Subcutaneous preadipocyte (primary cell): ENCODE results near the gene LZTR1. TPM values are rescaled to one million over a fixed set of nuclear protein-coding genes. Genes with fewer than 3 reads are reported as not detected.

ENCODE experiments used
- small RNA-seq: library from RNA; depleted of rRNA; stranded (forward); fragments of <200 nt; gene quantifications from one replicate; pipeline ENCODE3, GENCODE V24; 2012
- total RNA-seq: library from RNA; depleted of rRNA; stranded (reverse); fragments of >200 nt; gene quantifications from 2 replicates; pipeline ENCODE4 v1.2.3, GENCODE V29; 2012

The LZTR1 gene
- 47.9 and 48.1 TPM in 2 replicates for total RNA-seq

GRCh38 chr22:20981787-20982562 is at the start of gene LZTR1:
TSS of gene LZTR1 (plus strand) at chr22:20982297. CDS start at chr22:20982372, 75 bp downstream.

DNA sequence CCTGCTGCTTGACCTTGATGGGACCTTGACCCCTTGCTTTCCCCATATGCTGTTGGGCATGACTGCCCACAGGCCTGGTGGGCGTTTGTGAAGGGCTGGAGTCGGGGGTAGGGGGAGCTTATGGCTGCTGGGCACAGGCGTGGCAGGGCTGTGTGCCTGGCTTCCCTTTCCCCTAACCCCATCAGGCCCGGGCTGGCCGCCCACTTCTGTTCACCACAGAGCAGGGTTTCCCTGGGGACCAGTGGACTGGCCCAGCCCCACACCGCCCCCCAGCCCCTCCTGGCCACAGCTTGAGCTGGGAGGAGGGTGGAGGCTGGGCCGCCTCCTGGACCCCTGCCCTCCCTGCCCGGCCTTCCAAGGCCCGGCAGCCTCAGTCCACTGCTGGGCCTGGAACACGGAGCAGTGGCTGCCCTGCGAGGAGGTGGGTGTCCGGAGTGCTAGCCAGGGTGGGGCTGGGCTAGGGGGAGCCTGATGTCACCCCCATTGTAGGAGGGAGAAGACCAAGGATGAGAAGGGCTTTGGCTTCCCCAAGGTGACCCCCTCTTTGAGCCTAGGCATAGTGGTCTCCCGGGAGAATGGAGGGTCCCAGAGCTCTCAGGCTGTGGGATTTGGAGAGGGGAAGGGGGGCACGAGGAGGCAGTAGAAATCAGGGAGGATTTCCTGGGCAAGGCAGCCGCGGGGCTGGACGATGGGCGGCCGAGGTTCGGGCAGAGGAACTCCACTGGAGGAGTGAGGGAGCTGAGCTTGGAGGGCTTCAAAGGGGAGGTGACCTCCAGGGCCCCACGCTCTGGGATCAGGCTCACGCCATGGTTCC is 15.0 kb upstream of the LZTR1 start, which contains the start of gene AIFM3:
Gene AIFM3 (plus strand): TSS at position 373 of the 814 bp plus-strand sequence. CDS start 690 bp downstream, outside the sequence.

GRCh38 chr22:21001601-21002325 is 19.7 kb downstream of the LZTR1 start, which contains the start of gene THAP7:
TSS of gene THAP7 (minus strand) at chr22:21002118. CDS start at chr22:21001911, 207 bp downstream.

GRCh38 chr22:21014726-21015465 is 32.8 kb downstream of the LZTR1 start, which contains the start of gene P2RX6:
TSS of gene P2RX6 (plus strand) at chr22:21015165. CDS start at chr22:21015175, 10 bp downstream.

DNA sequence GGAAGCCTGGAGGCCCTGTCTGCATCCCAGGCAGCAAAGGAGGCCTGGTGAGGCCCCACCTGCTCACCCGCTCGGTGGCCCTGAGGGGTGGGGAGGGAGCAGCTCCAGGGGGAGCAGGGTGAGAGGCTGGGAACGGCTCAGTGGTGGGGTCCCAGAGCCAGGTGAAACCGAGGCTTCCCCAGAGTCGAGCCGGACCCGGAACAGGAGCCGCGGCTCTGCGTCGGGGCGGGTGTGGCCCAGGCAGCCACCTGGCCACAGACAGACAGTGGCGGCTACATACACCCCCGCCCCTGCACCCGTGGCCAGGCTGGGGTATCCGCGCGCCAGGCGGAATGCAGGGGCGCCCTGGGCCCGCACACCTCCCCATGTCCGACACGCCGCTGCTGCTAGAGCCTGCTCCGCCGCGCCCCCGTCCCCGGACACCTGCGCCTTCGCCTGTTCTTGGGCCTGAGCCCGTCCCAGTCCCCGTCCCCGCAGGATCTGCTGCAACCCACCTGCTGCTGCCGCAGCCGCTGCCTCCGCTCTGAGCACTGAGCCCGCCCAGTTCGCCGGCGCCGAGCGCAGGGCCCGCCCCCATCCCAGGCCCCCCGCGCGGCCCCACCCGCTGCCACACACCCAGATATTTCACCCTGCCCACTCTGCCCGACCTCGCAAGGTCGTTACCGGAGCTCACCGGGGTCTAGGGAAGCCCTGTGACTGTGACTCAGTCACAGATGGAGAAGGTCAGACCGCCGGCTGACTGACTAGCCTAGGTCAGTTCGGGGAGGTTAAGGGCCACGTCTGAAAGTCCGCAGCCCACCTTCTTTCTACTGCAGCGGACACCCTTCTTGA is 50.2 kb downstream of the LZTR1 start, which contains the start of gene SLC7A4:
Gene SLC7A4 (minus strand): TSS at position 525 of the 831 bp plus-strand sequence. CDS start 749 bp downstream, outside the sequence.

GRCh38 chr22:21045585-21046294 is 63.6 kb downstream of the LZTR1 start, which contains the start of gene LRRC74B:
TSS of gene LRRC74B (plus strand) at chr22:21045946. CDS start at chr22:21045987, 41 bp downstream.

Small RNAs within 50 kb of the gene (small RNA-seq; reads per million reads assigned to genes)
- not detected for gene MIR649

Other genes with a start within 250 kb of the LZTR1 start
- gene SERPIND1, start 208.2 kb upstream of the LZTR1 start, total RNA-seq, result under 0.01 TPM in 2 replicates
- 46.3 and 62.6 TPM in 2 replicates for gene PI4KA, start 123.5 kb upstream of the LZTR1 start, total RNA-seq
- gene SNAP29, start 123.3 kb upstream of the LZTR1 start, total RNA-seq, result 8.8 and 9.8 TPM in 2 replicates
- gene CRKL, start 64.9 kb upstream of the LZTR1 start, total RNA-seq, result 30.9 and 40.9 TPM in 2 replicates
- gene AIFM3, start 15.0 kb upstream of the LZTR1 start, total RNA-seq, result 0.20 and 0.73 TPM in 2 replicates
- gene THAP7, start 19.8 kb downstream of the LZTR1 start, total RNA-seq, result 19.1 and 20.7 TPM in 2 replicates
- under 0.01 and 0.20 TPM in 2 replicates for gene P2RX6, start 32.9 kb downstream of the LZTR1 start, total RNA-seq
- not detected in 2 replicates for gene SLC7A4, start 50.3 kb downstream of the LZTR1 start, total RNA-seq
- gene LRRC74B, start 63.6 kb downstream of the LZTR1 start, total RNA-seq, result not detected in 2 replicates